ENCODE data around the gene FCN3. TPM values are rescaled to one million over a fixed set of nuclear protein-coding genes. Genes with fewer than 3 reads are reported as not detected.
A peak's percentile ranks its signal among the peaks of the same experiment; 100 is the strongest.

Gene FCN3
- total RNA-seq, 2 donors from 2014 or later: not detected

DNA sequence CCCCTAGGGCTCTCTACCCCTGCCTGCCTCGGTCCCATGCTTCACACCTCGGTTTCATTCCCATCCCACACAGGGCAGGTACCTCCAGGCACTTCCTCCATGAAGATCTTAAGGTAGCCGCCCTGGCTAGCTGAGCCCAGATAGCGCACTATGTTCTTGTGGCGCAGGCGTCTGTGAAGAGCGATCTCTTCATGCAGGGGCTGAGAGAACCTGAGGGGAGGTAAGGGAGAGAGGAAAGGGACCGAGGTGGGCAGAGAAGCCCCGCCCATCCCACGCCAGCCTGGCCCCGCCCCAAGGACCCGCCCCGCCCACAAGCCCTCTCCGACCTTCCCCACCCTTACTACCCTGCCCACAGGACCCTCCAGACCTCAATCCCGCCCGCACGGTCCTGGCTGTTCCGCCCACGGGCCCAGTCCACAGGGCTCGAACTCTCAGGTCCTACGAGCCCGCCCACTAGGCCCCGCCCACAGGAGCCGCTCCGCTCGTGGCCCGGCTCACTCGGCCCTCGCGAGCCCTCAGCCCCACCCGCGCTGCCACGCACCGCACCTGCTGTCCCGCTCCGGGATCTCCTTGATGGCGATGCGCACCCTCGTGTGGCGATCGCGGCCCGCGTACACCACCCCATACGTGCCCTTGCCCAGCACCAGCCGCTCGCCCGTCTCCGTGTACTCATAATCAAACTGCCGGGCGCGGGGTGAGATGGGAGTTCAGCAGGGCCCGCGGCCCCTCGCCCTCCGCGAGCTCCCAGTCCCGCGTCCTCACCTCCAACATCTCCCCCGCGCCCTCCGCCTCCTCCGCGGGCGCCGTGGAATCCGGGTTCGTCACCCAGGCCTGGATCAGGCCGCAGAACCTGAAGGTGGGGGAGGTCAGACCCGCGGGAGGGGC, 14.2 kb downstream of the FCN3 start:
- ATAC-seq (replicated peaks): peak; percentile 15
- H3K4me3 Mint-ChIP-seq: peak overlapping the region; percentile 73
- no peaks in the 10 kb centered on the region for H3K27me3 Mint-ChIP-seq
- H3K36me3 Mint-ChIP-seq (ENCODE audit: low read depth): no peaks in the 10 kb centered on the region
- no peaks in the 10 kb centered on the region for H3K9me3 Mint-ChIP-seq
- H3K4me1 Mint-ChIP-seq: peaks cover 7% of the 10 kb centered on the region
- no peak overlapping the region for H3K27ac Mint-ChIP-seq

- Mint-ChIP-seq H3K27ac (no peak overlapping the region), H3K4me1 (peaks cover 7% of the 10 kb centered on the region), H3K4me3 (peak overlapping the region; percentile 73), H3K27me3 (no peaks in the 10 kb centered on the region), H3K36me3 (ENCODE audit: low read depth) (no peaks in the 10 kb centered on the region), H3K9me3 (no peaks in the 10 kb centered on the region)
- no peak for ATAC-seq (replicated peaks)
These were observed 14.8 kb downstream of the FCN3 start for GRCh38 chr1:27359822-27360158.

GRCh38 chr1:27358928-27359313, 15.7 kb downstream of the FCN3 start:
- H3K4me3 Mint-ChIP-seq: peak overlapping the region; percentile 73
- no peak for ATAC-seq (replicated peaks)
- H3K27ac Mint-ChIP-seq: no peak overlapping the region
- no peaks in the 10 kb centered on the region for H3K36me3 Mint-ChIP-seq (ENCODE audit: low read depth)
- peaks cover 7% of the 10 kb centered on the region for H3K4me1 Mint-ChIP-seq
- no peaks in the 10 kb centered on the region for H3K27me3 Mint-ChIP-seq
- no peaks in the 10 kb centered on the region for H3K9me3 Mint-ChIP-seq

DNA sequence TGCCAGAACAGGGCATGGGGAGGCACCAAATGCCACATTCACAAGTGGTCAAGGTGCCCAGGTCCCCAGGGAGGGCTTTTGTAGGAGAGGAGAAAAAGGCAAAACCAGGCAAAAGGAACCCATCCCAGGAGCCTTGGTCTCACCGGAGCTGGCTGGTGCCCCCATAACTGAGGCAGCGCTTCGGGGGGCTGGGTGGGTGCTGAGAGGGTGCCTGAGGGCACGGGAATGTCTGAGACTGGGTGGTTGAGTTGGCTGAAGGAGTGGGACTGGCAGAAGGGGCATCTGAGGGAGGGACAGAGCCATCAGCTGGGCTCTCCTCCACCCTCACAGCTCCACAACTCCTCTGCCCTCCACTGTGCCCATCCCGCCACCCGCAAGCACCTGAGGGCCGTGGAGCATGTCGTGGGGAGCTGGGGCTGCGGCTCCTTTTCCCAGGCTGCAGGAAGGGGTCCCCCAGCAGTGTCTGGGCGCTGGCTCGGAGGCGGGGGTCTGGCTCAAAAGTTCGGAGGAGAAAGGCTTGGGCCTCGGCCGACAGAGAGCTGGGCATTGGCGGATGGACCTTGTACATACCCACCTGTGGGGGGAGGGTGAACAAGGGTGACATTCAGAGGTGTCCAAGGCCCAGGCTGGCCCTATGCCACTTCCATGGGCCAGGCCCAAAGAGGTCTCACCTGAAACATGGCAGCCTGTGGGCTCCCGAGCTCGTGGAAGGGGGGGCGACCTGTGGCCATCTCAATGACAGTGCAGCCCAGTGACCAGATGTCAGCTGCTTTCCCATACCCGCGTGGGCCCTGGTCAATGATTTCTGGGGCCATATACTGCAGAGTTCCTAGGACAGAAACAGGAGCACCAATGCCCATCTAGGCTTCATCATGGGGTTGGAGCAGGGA, 16.3 kb downstream of the FCN3 start:
- peak overlapping the region; percentile 73 for H3K4me3 Mint-ChIP-seq
- H3K27ac Mint-ChIP-seq: no peak overlapping the region
- H3K36me3 Mint-ChIP-seq (ENCODE audit: low read depth): no peaks in the 10 kb centered on the region
- no peak for ATAC-seq (replicated peaks)
- H3K4me1 Mint-ChIP-seq: peaks cover 7% of the 10 kb centered on the region
- H3K9me3 Mint-ChIP-seq: no peaks in the 10 kb centered on the region
- no peaks in the 10 kb centered on the region for H3K27me3 Mint-ChIP-seq

- Mint-ChIP-seq H3K4me3 (peak overlapping the region; percentile 71), H3K4me1 (peaks cover 7% of the 10 kb centered on the region), H3K27me3 (no peaks in the 10 kb centered on the region), H3K36me3 (ENCODE audit: low read depth) (no peaks in the 10 kb centered on the region), H3K9me3 (no peaks in the 10 kb centered on the region), H3K27ac (peak overlapping the region; percentile 76)
- peak; percentile 73 for ATAC-seq (replicated peaks)
These were observed 17.2 kb downstream of the FCN3 start for GRCh38 chr1:27357281-27358037.

DNA sequence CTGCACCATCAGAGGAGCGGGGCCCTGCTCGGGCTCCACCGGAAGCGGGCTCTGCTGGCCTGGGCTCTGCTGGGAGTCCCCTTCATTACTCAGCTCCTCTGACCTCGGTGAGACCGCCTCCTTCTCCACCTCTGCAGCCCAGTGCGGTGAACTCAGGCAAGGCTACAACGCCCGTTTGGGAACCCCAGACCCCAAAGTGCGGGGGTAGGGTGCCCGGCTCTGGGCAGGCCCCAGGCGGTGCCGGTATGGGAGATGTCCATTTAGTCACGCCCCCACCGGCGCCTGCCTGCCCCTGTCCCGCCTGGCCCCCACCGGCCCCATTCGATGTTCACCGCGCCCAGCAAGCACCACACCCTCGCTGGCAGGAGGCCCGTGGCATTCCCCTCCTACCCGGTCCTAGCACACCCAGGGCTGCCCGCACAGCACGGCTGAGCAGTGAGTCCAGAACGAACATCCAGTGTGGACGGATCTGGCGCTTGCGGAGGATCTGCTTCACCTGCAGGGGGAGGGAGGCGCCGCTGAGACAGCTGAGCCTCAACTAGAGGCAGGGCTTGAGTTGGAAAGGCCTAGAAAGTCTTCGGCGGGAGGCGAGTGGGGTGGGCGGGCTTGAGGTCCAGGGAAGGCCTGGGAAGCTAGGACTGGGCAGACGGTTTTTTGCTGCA, 17.9 kb downstream of the FCN3 start:
- H3K36me3 Mint-ChIP-seq (ENCODE audit: low read depth): no peaks in the 10 kb centered on the region
- peaks cover 7% of the 10 kb centered on the region for H3K4me1 Mint-ChIP-seq
- peak overlapping the region; percentile 76 for H3K27ac Mint-ChIP-seq
- H3K9me3 Mint-ChIP-seq: no peaks in the 10 kb centered on the region
- peak; percentile 70 for ATAC-seq (replicated peaks)
- no peaks in the 10 kb centered on the region for H3K27me3 Mint-ChIP-seq
- peak overlapping the region; percentile 71 for H3K4me3 Mint-ChIP-seq

GRCh38 chr1:27356277-27356618, 18.4 kb downstream of the FCN3 start:
- Mint-ChIP-seq H3K4me3 (peak overlapping the region; percentile 71), H3K36me3 (ENCODE audit: low read depth) (no peaks in the 10 kb centered on the region), H3K27ac (peak overlapping the region; percentile 65)

GRCh38 chr1:27355683-27356082, 18.9 kb downstream of the FCN3 start:
- no peak for ATAC-seq (replicated peaks)
- H3K36me3 Mint-ChIP-seq (ENCODE audit: low read depth): no peaks in the 10 kb centered on the region
- no peaks in the 10 kb centered on the region for H3K9me3 Mint-ChIP-seq
- peak overlapping the region; percentile 12 for H3K27ac Mint-ChIP-seq
- H3K4me1 Mint-ChIP-seq: peaks cover 7% of the 10 kb centered on the region
- peak overlapping the region; percentile 71 for H3K4me3 Mint-ChIP-seq
- no peaks in the 10 kb centered on the region for H3K27me3 Mint-ChIP-seq

More at GRCh38 chr1:27356277-27356618, 18.4 kb downstream of the FCN3 start:
- no peaks in the 10 kb centered on the region for H3K27me3 Mint-ChIP-seq
- no peaks in the 10 kb centered on the region for H3K9me3 Mint-ChIP-seq
- no peak for ATAC-seq (replicated peaks)
- peaks cover 7% of the 10 kb centered on the region for H3K4me1 Mint-ChIP-seq

GRCh38 chr1:27353629-27354028, 21.0 kb downstream of the FCN3 start:
- ATAC-seq (replicated peaks): no peak
- Mint-ChIP-seq H3K27ac (no peak overlapping the region), H3K4me3 (no peak overlapping the region), H3K9me3 (no peaks in the 10 kb centered on the region), H3K4me1 (no peaks in the 10 kb centered on the region), H3K27me3 (no peaks in the 10 kb centered on the region), H3K36me3 (ENCODE audit: low read depth) (no peaks in the 10 kb centered on the region)

DNA sequence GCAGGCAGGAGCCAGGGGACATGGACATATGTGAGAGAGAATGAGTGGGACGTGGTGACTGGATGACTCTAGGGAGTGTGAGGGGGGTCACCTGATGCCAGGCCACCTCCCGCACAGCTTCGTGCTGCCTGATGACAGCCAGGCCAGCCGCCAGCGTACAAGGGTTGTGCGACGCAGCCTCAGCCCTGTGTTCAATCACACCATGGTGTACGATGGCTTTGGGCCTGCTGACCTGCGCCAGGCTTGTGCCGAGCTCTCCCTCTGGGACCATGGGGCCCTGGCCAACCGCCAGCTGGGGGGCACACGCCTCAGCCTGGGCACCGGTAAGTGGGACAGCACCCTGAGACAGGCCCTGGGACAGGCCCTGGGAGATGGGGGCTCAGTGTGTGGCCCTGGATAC, 21.5 kb downstream of the FCN3 start:
- no peak overlapping the region for H3K27ac Mint-ChIP-seq
- no peak for ATAC-seq (replicated peaks)
- no peak overlapping the region for H3K4me3 Mint-ChIP-seq
- H3K36me3 Mint-ChIP-seq (ENCODE audit: low read depth): no peaks in the 10 kb centered on the region
- no peaks in the 10 kb centered on the region for H3K27me3 Mint-ChIP-seq
- H3K9me3 Mint-ChIP-seq: no peaks in the 10 kb centered on the region
- no peaks in the 10 kb centered on the region for H3K4me1 Mint-ChIP-seq

DNA sequence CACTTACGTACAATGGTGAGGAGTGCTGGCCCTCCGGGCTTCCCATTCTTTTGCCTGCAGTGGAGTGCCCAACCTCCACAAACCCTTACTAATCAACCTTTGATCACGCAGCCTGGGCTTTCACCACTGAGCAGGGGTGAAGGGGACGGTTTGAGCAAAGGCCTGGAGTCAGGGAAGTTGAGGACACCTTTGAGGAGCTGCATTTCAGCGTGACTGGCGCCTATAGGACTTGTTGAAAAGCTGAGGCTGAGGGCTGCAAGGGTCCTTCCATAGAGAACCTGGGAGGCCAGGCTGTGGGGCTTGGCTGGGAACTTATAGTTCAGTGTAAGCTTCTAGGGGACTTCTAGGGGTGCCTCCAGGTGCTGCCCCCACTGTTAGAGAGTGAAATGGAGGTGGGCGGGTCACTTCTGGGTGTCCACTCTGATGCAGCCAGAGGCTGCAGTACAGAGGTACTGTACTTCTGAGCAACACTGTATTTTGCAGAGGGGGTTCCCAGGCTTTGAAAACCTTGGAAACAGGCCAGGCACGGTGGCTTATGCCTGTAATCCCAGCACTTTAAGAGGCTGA, 23.0 kb downstream of the FCN3 start:
- Mint-ChIP-seq H3K9me3 (no peaks in the 10 kb centered on the region), H3K4me3 (no peak overlapping the region), H3K36me3 (ENCODE audit: low read depth) (no peaks in the 10 kb centered on the region), H3K27me3 (no peaks in the 10 kb centered on the region), H3K4me1 (peaks cover 5% of the 10 kb centered on the region), H3K27ac (no peak overlapping the region)
- no peak for ATAC-seq (replicated peaks)

GRCh38 chr1:27350663-27351540, 23.7 kb downstream of the FCN3 start:
- Mint-ChIP-seq H3K4me1 (peaks cover 10% of the 10 kb centered on the region), H3K27ac (no peak overlapping the region), H3K36me3 (ENCODE audit: low read depth) (peaks cover 5% of the 10 kb centered on the region), H3K4me3 (no peak overlapping the region), H3K27me3 (no peaks in the 10 kb centered on the region), H3K9me3 (no peaks in the 10 kb centered on the region)
- no peak for ATAC-seq (replicated peaks)

Data from activated T-helper 17 cell treated with anti-CD3 and anti-CD28 coated beads, Interleukin-2, amount 50 U/mL, for 72 hours (primary cell).